Endothelial cell of umbilical vein (primary cell): ENCODE measurements around the gene MELTF. TPM values are rescaled to one million over a fixed set of nuclear protein-coding genes. Genes with fewer than 3 reads are reported as not detected.

Experiments
- BruUV-seq: library from RNA; stranded (reverse); fragments of 400-500 nt; replicated peaks from 2 replicates; lab custom pipeline; 2021; lab: Mats Ljungman, UMichigan
- CTCF ChIA-PET: fragments of 300-600, 350-600 bp; sonication (Branson Sonifier 250); formaldehyde crosslinking; loops from one replicate; lab custom pipeline; 2021; ENCODE audit warnings: antibody characterized with exemption, inconsistent platforms; lab: Charles Lee
- POLR2A ChIA-PET: fragments of 300-600, 350-600 bp; sonication (Branson Sonifier 250); formaldehyde crosslinking; loops from one replicate; lab custom pipeline; 2021; ENCODE audit warnings: antibody characterized with exemption, inconsistent platforms; lab: Charles Lee
- DNase-seq: peaks from one replicate; pipeline ENCODE4 v3.0.0-alpha.2; 2011; ENCODE audit warnings: low read depth, low spot score
- FAIRE-seq: peaks from 2 replicates; lab custom pipeline; 2011; peaks lifted over from hg19 to GRCh38; lab: Jason Lieb, UNC
- H2AFZ ChIP-seq: 2 replicates; pipeline ENCODE4 v1.6.0; 2012; ENCODE audit warnings: low read depth, low read length, control low read depth, inconsistent platforms
- H3K27ac ChIP-seq: 2 replicates; pipeline ENCODE4 v1.5.1; 2011; ENCODE audit warnings: low read depth, mild to moderate bottlenecking, control low read depth, low read length, moderate library complexity; ENCODE audit not compliant: insufficient read depth
- H3K27me3 ChIP-seq, 2 experiments: 2 replicates each; pipeline versions ENCODE4 v1.6.0 to v1.6.1; 2011; ENCODE audit warnings: low read length in 2 of 2, mixed read lengths in 1 of 2; ENCODE audit not compliant: control insufficient read depth in 2 of 2, insufficient read depth in 2 of 2
- H3K36me3 ChIP-seq, 2 experiments: 2 replicates in 1 of 2; 3 replicates in 1 of 2; pipeline ENCODE4 v1.5.1; 2011; ENCODE audit warnings: low read length in 2 of 2, mild to moderate bottlenecking in 1 of 2, moderate library complexity in 1 of 2; ENCODE audit not compliant: control insufficient read depth in 2 of 2, insufficient read depth in 2 of 2; ENCODE audit errors: extremely low read depth in 1 of 2
- H3K4me1 ChIP-seq: 3 replicates; pipeline ENCODE4 v1.5.1; 2011; ENCODE audit warnings: mild to moderate bottlenecking, low read length; ENCODE audit not compliant: control insufficient read depth, insufficient read depth; ENCODE audit errors: extremely low read depth
- H3K4me2 ChIP-seq: 2 replicates; pipeline ENCODE4 v1.6.1; 2011; ENCODE audit warnings: low read length, control low read depth, mixed read lengths; ENCODE audit not compliant: insufficient read depth
- H3K4me3 ChIP-seq, 3 experiments: fragments of 200-600 bp in 1 of 3; sonication (generic), shearing (Covaris generic) in 1 of 3; replicated peaks in 1 of 3; 2 replicates each; pipeline ENCODE4 v1.5.1; 2011 to 2016; ENCODE audit warnings: control low read depth in 3 of 3, low read length in 3 of 3, mild to moderate bottlenecking in 2 of 3, inconsistent platforms in 1 of 3, low read depth in 1 of 3, moderate library complexity in 1 of 3; ENCODE audit not compliant: insufficient read depth in 1 of 3
- H3K79me2 ChIP-seq: 2 replicates; pipeline ENCODE4 v1.6.0; 2012; ENCODE audit warnings: low read length, inconsistent platforms; ENCODE audit not compliant: control insufficient read depth, insufficient read depth
- H3K9ac ChIP-seq: replicated peaks from 2 replicates; pipeline ENCODE3; 2011; ENCODE audit warnings: low read length, control low read depth; ENCODE audit not compliant: insufficient read depth; ENCODE audit errors: extremely low read depth
- H3K9me1 ChIP-seq: replicated peaks from 3 replicates; pipeline ENCODE4 v1.6.0; 2011; ENCODE audit warnings: mild to moderate bottlenecking, low read length; ENCODE audit not compliant: control insufficient read depth, insufficient read depth; ENCODE audit errors: extremely low read depth
- H3K9me3 ChIP-seq: replicated peaks from 2 replicates; pipeline ENCODE4 v1.5.1; 2012; ENCODE audit warnings: low read length, inconsistent platforms; ENCODE audit not compliant: control insufficient read depth, insufficient read depth
- H4K20me1 ChIP-seq: replicated peaks from 2 replicates; pipeline ENCODE3; 2011; ENCODE audit warnings: mild to moderate bottlenecking, low read length; ENCODE audit not compliant: control insufficient read depth, insufficient read depth; ENCODE audit errors: extremely low read depth
- EZH2 ChIP-seq: IDR thresholded peaks from 2 replicates; pipeline ENCODE4 v1.6.1; 2012; ENCODE audit warnings: borderline replicate concordance, low read depth, mild to moderate bottlenecking, moderate library complexity, low read length, inconsistent platforms; ENCODE audit not compliant: severe bottlenecking
- FOS ChIP-seq: IDR thresholded peaks from 2 replicates; pipeline ENCODE4 v1.6.1; 2011; ENCODE audit warnings: mild to moderate bottlenecking, low read length, moderate library complexity, borderline replicate concordance; ENCODE audit not compliant: insufficient read depth
- GATA2 ChIP-seq: IDR thresholded peaks from 2 replicates; pipeline ENCODE4 v1.7.0; 2011; ENCODE audit warnings: low read depth, mild to moderate bottlenecking, moderate library complexity, mixed read lengths, low read length; ENCODE audit not compliant: insufficient read length, insufficient read depth
- JUN ChIP-seq: IDR thresholded peaks from 2 replicates; pipeline ENCODE4 v1.6.1; 2011; ENCODE audit warnings: borderline replicate concordance, low read depth; ENCODE audit not compliant: insufficient read length, insufficient read depth
- MYC ChIP-seq: IDR thresholded peaks from one replicate; pipeline ENCODE4 v1.6.1; 2011; ENCODE audit warnings: mild to moderate bottlenecking, low read depth, low read length
- POLR2A ChIP-seq: IDR thresholded peaks from 2 replicates; pipeline ENCODE4 v1.6.1; 2012; ENCODE audit warnings: low read depth, mild to moderate bottlenecking, control low read depth, low read length
- POLR2AphosphoS5 ChIP-seq: IDR thresholded peaks from 2 replicates; pipeline ENCODE4 v1.6.1; 2012; ENCODE audit warnings: low read depth, mild to moderate bottlenecking, control low read depth, low read length, moderate library complexity; ENCODE audit not compliant: insufficient read depth
- dilution Hi-C: fragments of 300-500 bp; cut with MboI; formaldehyde crosslinking; loops from one replicate; pipeline ENCODE4 v1.15.0; 2019; ENCODE audit warnings: low sequenced_read_pairs; ENCODE audit not compliant: extremely low pct_ligation_motif_present
- intact Hi-C: fragments of 100-400 bp; cut with micrococcal nuclease; formaldehyde crosslinking; loops from one replicate; pipeline ENCODE4 v1.10.0; 2022
- polyA plus RNA-seq, 4 experiments: library from polyadenylated mRNA; depleted of rRNA in 3 of 4; stranded (reverse) in 3 of 4; unstranded in 1 of 4; fragments of >200 nt; gene quantifications; 2 replicates each; pipeline versions ENCODE4 v1.2.1 to v1.2.3, GENCODE V29; 2011 to 2012; ENCODE audit warnings: missing spikeins in 1 of 4
- total RNA-seq: library from RNA; stranded (reverse); gene quantifications from 2 replicates; pipeline ENCODE4 v1.2.3, GENCODE V29; 2021
- TF ChIP-seq, protein P1 (sequence below): IDR thresholded peaks from 2 replicates; pipeline ENCODE4 v1.6.1; 2011; ENCODE audit not compliant: insufficient read depth, insufficient read length
- TF ChIP-seq, protein P2 (sequence below), 2 donors: IDR thresholded peaks; 1 replicate in 1 of 2; 2 replicates in 1 of 2; pipeline ENCODE4 v1.5.1; 2011; ENCODE audit warnings: low read length in 2 of 2, mild to moderate bottlenecking in 2 of 2, moderate library complexity in 2 of 2, control low read depth in 1 of 2, inconsistent platforms in 1 of 2, low read depth in 1 of 2; ENCODE audit not compliant: insufficient read depth in 1 of 2; ENCODE audit errors: extremely low read depth in 1 of 2

Gene MELTF
- total and polyA plus RNA-seq, 2 donors (not counting 3 experiments of a cell fraction or from before 2014, with no cell fraction given) = 0.59 to 2.3 TPM

DNA sequence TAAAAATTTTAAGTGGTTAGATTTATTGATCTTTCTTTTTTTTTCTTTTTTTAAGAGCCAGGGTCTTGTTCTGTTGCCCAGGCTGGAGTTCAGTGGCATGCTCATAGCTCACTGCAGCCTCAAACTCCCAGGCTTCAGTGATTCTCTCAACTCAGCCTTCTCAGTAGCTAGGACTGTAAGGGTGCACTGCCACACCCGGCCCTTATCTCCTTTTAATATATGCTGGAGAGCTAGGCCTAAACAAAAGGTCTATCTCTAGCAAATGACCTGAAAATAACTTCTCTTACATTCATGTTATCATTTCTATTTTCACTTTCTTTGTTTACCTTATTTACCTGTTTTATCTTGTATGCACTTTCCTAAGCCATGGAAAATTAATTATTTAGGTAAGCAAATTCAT, 35.2 kb upstream of the MELTF start:
- no TSS peak for BruUV-seq
- no peak overlapping the region for H3K4me2 ChIP-seq
- no peaks in the 10 kb centered on the region for H3K27me3 ChIP-seq
- no peak overlapping the region for H2AFZ ChIP-seq
- no peak overlapping the region for H3K4me3 ChIP-seq
- no peaks in the 10 kb centered on the region for H3K79me2 ChIP-seq
- FAIRE-seq = no peak
- H3K9ac ChIP-seq = no peak overlapping the region
- CTCF ChIA-PET = no interaction called here
- H3K36me3 ChIP-seq = peaks cover 2 to 10% of the 10 kb centered on the region in 2 experiments
- H3K4me1 ChIP-seq = no peaks in the 10 kb centered on the region
- TF ChIP-seq, protein P1, sequence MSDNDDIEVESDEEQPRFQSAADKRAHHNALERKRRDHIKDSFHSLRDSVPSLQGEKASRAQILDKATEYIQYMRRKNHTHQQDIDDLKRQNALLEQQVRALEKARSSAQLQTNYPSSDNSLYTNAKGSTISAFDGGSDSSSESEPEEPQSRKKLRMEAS = no peak
- no peak for TF ChIP-seq EZH2
- TF ChIP-seq, protein P2, sequence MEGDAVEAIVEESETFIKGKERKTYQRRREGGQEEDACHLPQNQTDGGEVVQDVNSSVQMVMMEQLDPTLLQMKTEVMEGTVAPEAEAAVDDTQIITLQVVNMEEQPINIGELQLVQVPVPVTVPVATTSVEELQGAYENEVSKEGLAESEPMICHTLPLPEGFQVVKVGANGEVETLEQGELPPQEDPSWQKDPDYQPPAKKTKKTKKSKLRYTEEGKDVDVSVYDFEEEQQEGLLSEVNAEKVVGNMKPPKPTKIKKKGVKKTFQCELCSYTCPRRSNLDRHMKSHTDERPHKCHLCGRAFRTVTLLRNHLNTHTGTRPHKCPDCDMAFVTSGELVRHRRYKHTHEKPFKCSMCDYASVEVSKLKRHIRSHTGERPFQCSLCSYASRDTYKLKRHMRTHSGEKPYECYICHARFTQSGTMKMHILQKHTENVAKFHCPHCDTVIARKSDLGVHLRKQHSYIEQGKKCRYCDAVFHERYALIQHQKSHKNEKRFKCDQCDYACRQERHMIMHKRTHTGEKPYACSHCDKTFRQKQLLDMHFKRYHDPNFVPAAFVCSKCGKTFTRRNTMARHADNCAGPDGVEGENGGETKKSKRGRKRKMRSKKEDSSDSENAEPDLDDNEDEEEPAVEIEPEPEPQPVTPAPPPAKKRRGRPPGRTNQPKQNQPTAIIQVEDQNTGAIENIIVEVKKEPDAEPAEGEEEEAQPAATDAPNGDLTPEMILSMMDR (IDR thresholded peaks at IDR 0.05; ENCODE audit: extremely low read depth in 1 of 2, insufficient read depth in 1 of 2, low read depth in 1 of 2, low read length in 2 of 2) = no peak
- no peak for TF ChIP-seq JUN
- TF ChIP-seq GATA2 = no peak
- no peak for TF ChIP-seq POLR2AphosphoS5
- TF ChIP-seq FOS = no peak
- no peak for TF ChIP-seq POLR2A
- TF ChIP-seq MYC = no peak
- no peaks in the 10 kb centered on the region for H3K9me3 ChIP-seq
- POLR2A ChIA-PET = no interaction called here
- H3K27ac ChIP-seq = no peak overlapping the region
- no peaks in the 10 kb centered on the region for H4K20me1 ChIP-seq
- peaks cover 2% of the 10 kb centered on the region for H3K9me1 ChIP-seq
- no peak for DNase-seq
- dilution Hi-C loops (no loop called here), intact Hi-C loops (no loop called here)
